Left lung (tissue), 10 donors: ENCODE data around the gene XPR1. TPM values are rescaled to one million over a fixed set of nuclear protein-coding genes. Genes with fewer than 3 reads are reported as not detected.
A peak's percentile ranks its signal among the peaks of the same experiment; 100 is the strongest.

ENCODE experiments used
- ATAC-seq: fragments of 200-7000 bp; cut with Tn5 transposase; one replicate; pipeline ENCODE4 v1.9.1; 2020; ENCODE audit warnings: moderate library complexity
- DNase-seq, 4 donors: peaks; one replicate each; pipeline ENCODE4 v3.0.0-alpha.2; 2013 to 2020
- H3K27ac ChIP-seq, 2 donors: fragments of 200-600 bp; sonication (generic) in 1 of 2; one replicate each; pipeline versions ENCODE4 v1.5.0 to v1.8.0; 2020 to 2021
- H3K27me3 ChIP-seq, 2 donors: fragments of 200-600 bp; sonication (generic) in 1 of 2; one replicate each; pipeline versions ENCODE4 v1.5.0 to v1.8.0; 2020 to 2021
- H3K36me3 ChIP-seq, 2 donors: fragments of 200-600 bp; sonication (generic) in 1 of 2; one replicate each; pipeline versions ENCODE4 v1.5.0 to v1.8.0; 2020 to 2021
- H3K4me1 ChIP-seq, 2 donors: fragments of 200-600 bp; one replicate each; pipeline ENCODE4 v1.8.0; 2021
- H3K4me3 ChIP-seq, 2 donors: fragments of 200-600 bp; sonication (generic) in 1 of 2; one replicate each; pipeline versions ENCODE4 v1.5.0 to v1.8.0; 2020 to 2021; ENCODE audit warnings: mild to moderate bottlenecking in 1 of 2
- H3K9me3 ChIP-seq, 2 donors: fragments of 200-600 bp; sonication (generic) in 1 of 2; one replicate each; pipeline versions ENCODE4 v1.5.0 to v1.8.0; 2020 to 2021
- intact Hi-C, 2 donors: fragments of 100-400 bp; cut with DNase I; formaldehyde crosslinking; loops; one replicate each; pipeline versions ENCODE4 v1.11.2 to v1.14.2; 2022
- polyA plus RNA-seq, 6 donors: library from polyadenylated mRNA; unstranded; fragments of 120-200 nt; gene quantifications; one replicate each; pipeline ENCODE4 v1.2.1, GENCODE V29; 2013; ENCODE audit not compliant: insufficient read length in 6 of 6
- total RNA-seq, 2 donors: library from RNA; stranded (reverse); fragmentation: NEBNext Ultra II Directional; extraction: Animal tissue kit (Norgen Biotek cat#: 25700); gene quantifications; one replicate each; pipeline ENCODE4 v1.2.1, GENCODE V29; 2021
- TF ChIP-seq, protein P1 (sequence below), 2 donors: fragments of 200-600 bp; sonication (generic) in 1 of 2; IDR thresholded peaks; one replicate each; pipeline versions ENCODE4 v1.5.0 to v1.8.0; 2021; ENCODE audit warnings: antibody characterized with exemption in 2 of 2
- donor health status: DM: no; HTN: yes; CAD: no.
- donor health status: DM: no; HTN: no; CAD: no.

XPR1 gene
- total and polyA plus RNA-seq, 8 donors, result 24.6 to 34.2 (median 27.8) TPM

GRCh38 chr1:180617774-180618395, 13.9 kb upstream of the XPR1 start:
- ATAC-seq (no peak), DNase-seq (no peak)
- intact Hi-C loops, result no loop called here
- Histone ChIP-seq H3K36me3 (no peaks in the 10 kb centered on the region), H3K27ac (no peak overlapping the region), H3K4me1 (peaks cover 0 to 11% of the 10 kb centered on the region in 2 donors), H3K9me3 (no peaks in the 10 kb centered on the region), H3K27me3 (no peaks in the 10 kb centered on the region), H3K4me3 (no peak overlapping the region)
- TF ChIP-seq, protein P1, sequence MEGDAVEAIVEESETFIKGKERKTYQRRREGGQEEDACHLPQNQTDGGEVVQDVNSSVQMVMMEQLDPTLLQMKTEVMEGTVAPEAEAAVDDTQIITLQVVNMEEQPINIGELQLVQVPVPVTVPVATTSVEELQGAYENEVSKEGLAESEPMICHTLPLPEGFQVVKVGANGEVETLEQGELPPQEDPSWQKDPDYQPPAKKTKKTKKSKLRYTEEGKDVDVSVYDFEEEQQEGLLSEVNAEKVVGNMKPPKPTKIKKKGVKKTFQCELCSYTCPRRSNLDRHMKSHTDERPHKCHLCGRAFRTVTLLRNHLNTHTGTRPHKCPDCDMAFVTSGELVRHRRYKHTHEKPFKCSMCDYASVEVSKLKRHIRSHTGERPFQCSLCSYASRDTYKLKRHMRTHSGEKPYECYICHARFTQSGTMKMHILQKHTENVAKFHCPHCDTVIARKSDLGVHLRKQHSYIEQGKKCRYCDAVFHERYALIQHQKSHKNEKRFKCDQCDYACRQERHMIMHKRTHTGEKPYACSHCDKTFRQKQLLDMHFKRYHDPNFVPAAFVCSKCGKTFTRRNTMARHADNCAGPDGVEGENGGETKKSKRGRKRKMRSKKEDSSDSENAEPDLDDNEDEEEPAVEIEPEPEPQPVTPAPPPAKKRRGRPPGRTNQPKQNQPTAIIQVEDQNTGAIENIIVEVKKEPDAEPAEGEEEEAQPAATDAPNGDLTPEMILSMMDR (IDR thresholded peaks at IDR 0.05), result no peak

GRCh38 chr1:180620581-180620980, 11.2 kb upstream of the XPR1 start:
- peaks cover 0 to 11% of the 10 kb centered on the region in 2 donors for H3K4me1 ChIP-seq
- H3K27ac ChIP-seq, result no peak overlapping the region
- H3K36me3 ChIP-seq, result no peaks in the 10 kb centered on the region
- TF ChIP-seq, protein P1 (IDR thresholded peaks at IDR 0.05), result no peak
- H3K27me3 ChIP-seq, result no peaks in the 10 kb centered on the region
- DNase-seq, result no peak
- H3K4me3 ChIP-seq, result no peak overlapping the region
- no peak for ATAC-seq
- intact Hi-C loops, result no loop called here
- no peaks in the 10 kb centered on the region for H3K9me3 ChIP-seq

- Histone ChIP-seq H3K9me3 (no peaks in the 10 kb centered on the region), H3K27me3 (no peaks in the 10 kb centered on the region), H3K4me1 (peaks cover 0 to 4% of the 10 kb centered on the region in 2 donors), H3K4me3 (no peak overlapping the region), H3K27ac (no peak overlapping the region), H3K36me3 (no peaks in the 10 kb centered on the region)
- DNase-seq (no peak), ATAC-seq (no peak)
- intact Hi-C loops, result no loop called here
- TF ChIP-seq, protein P1 (IDR thresholded peaks at IDR 0.05), result no peak
Measured at GRCh38 chr1:180622658-180623508, 8.9 kb upstream of the XPR1 start.

DNA sequence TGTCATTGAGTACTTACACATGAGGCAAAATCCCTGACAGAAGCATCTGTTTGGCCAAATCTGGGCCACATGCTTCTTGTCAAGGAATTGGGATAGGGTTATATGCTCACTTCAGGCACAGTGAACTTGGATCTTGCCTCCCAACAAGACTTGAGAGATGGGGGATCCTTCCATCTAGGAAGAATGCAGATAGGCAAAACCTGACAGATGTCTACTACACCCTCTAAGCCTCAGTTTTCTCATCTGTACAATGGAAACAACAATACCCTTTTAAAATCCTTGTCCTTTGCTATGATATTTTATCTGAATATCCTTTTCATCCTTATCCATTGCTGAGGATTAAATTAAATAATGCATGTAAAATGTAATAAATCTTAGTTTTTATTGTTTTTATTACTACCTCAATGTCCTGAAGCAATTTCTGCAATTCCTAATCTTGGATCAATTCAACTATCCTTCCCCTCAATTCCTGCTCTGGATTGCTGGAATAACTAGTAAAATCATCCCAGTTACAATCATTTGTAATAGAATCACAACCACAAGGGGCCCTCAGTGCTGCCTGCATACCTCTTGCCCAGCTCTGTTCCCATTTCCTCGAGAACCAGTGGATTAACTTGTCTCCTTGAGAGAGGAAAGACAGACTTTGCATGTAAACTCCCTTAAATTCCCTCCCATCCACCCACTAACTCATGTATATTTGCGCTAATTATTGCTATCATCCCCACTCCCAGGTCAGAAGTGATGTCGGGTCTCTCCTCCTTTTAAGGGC, 8.1 kb upstream of the XPR1 start:
- no peak for DNase-seq
- TF ChIP-seq, protein P1 (IDR thresholded peaks at IDR 0.05), result peak in 1 of 2 donors; percentile 10
- Histone ChIP-seq H3K4me3 (no peak overlapping the region), H3K36me3 (no peaks in the 10 kb centered on the region), H3K27me3 (no peaks in the 10 kb centered on the region), H3K27ac (no peak overlapping the region), H3K9me3 (no peaks in the 10 kb centered on the region), H3K4me1 (no peaks in the 10 kb centered on the region)
- intact Hi-C loops, result no loop called here
- no peak for ATAC-seq

DNA sequence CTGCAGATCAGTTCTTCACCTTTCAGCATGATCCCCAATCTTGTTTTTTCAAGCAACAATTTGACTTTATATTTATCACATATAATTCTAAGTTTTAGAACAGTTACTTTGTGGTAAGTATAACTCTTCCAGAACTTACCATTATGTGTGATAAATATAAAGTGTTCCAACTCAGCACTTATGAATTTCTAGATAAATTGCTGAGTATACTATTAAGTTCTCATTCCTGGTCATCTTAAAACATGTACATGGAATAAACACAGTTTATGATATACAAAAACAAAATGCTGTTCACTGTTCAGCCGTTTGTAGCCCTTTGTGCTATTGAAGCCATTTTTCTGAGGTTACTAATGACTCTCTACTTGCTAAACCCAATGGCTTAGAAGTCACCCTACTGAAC, 5.1 kb upstream of the XPR1 start:
- Histone ChIP-seq H3K9me3 (no peaks in the 10 kb centered on the region), H3K27ac (no peak overlapping the region), H3K4me1 (peaks cover 0 to 7% of the 10 kb centered on the region in 2 donors), H3K4me3 (no peak overlapping the region), H3K27me3 (no peaks in the 10 kb centered on the region), H3K36me3 (no peaks in the 10 kb centered on the region)
- TF ChIP-seq, protein P1 (IDR thresholded peaks at IDR 0.05), result no peak
- intact Hi-C loops, result no loop called here
- ATAC-seq (no peak), DNase-seq (no peak)
